ENCODE data around the gene DNER.

GRCh38 chr2:229490167-229490566 is 224.2 kb downstream of the DNER start:
- TF ChIP-seq CTCF (IDR thresholded peaks at IDR 0.05; ENCODE audit: low read depth, low read length), result no peak
- no peak for TF ChIP-seq EZH2phosphoT487 (IDR thresholded peaks at IDR 0.05; ENCODE audit: low read depth)

Measured in OCI-LY3 (cell line).